Measurements from ENCODE around the gene PGR. TPM values are rescaled to one million over a fixed set of nuclear protein-coding genes. Genes with fewer than 3 reads are reported as not detected.
A peak's percentile ranks its signal among the peaks of the same experiment; 100 is the strongest.

Gene PGR
- total and polyA plus RNA-seq, 4 experiments from 2014 or later = not detected

GRCh38 chr11:101128571-101129202 lies 926 bp downstream of the PGR start:
- H3K27ac ChIP-seq (ENCODE audit: low read depth, low read length) = no peak overlapping the region
- Mint-ChIP-seq H3K4me3 (no peak overlapping the region), H3K4me1 (peaks cover 0 to 1% (median 0%) of the 10 kb centered on the region in 4 donors), H3K27ac (no peak overlapping the region), H3K9me3 (peaks cover 0 to 26% (median 11%) of the 10 kb centered on the region in 8 donors), H3K36me3 (peaks cover 0 to 3% of the 10 kb centered on the region in 2 donors), H3K27me3 (peaks cover 15 to 19% of the 10 kb centered on the region in 2 donors)
- no peak for DNase-seq
- no peak overlapping the region for H3K4me3 ChIP-seq (ENCODE audit: low read length in 2 of 2)
- no peaks in the 10 kb centered on the region for H3K36me3 ChIP-seq (ENCODE audit: insufficient read depth, low read length)
- H3K9me3 ChIP-seq (ENCODE audit: control insufficient read depth in 1 of 2, low read length in 2 of 2) = no peaks in the 10 kb centered on the region
- intact Hi-C loops (cut with micrococcal nuclease) = no loop called here
- ChIA-PET POLR2A (ENCODE audit: partially characterized antibody) (no interaction called here), CTCF (ENCODE audit: partially characterized antibody) (no interaction called here)
- no peaks in the 10 kb centered on the region for H3K4me1 ChIP-seq (ENCODE audit: insufficient read depth, low read length)
- peaks cover 8% of the 10 kb centered on the region for H3K27me3 ChIP-seq (ENCODE audit: insufficient read depth, low read length)

DNA sequence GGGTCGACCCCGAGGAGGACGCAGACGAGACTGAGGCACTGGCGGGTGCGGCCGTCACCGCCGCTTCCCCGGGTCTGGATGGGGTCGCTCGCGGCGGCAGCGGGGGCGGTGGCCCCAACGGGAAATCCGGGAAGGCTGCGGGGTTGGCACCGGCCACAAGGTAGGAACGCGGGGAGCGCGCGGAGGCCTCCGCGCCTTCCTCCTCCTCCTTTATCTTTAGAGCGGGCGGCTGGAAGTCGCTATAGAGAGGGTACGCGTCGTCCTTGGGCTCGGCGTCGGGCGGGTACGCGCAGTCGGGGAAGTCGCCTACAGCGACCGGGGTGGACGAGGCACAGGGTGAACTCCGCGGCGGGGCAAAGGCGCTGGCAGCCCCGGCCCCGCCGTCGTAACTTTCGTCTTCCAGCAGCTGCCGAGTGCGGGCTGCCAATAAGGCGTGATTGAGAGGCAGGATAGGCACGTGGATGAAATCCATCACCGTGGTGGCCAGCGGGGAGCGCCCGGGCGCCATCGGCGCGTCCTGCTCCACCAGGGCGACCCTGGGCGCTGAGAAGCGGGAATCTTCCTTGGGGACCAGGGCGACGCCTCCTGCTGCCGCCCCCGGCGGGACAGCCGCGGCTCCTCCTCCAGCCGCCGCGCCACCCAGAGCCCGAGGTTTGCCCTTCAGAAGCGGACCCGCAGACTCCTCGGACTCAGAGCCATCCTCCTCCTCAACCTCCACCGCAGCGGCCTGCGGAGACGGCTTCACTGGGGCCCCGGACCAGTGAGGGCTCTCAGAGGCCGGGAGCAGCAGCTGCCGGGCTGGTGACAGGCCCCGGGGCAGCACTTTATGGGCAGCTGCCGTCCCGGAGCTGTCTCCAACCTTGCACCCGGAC lies 1.7 kb downstream of the PGR start:
- H3K27me3 Mint-ChIP-seq = peaks cover 15 to 19% of the 10 kb centered on the region in 2 donors
- H3K27ac Mint-ChIP-seq = no peak overlapping the region
- H3K9me3 Mint-ChIP-seq = peaks cover 2 to 29% (median 9%) of the 10 kb centered on the region in 8 donors

DNA sequence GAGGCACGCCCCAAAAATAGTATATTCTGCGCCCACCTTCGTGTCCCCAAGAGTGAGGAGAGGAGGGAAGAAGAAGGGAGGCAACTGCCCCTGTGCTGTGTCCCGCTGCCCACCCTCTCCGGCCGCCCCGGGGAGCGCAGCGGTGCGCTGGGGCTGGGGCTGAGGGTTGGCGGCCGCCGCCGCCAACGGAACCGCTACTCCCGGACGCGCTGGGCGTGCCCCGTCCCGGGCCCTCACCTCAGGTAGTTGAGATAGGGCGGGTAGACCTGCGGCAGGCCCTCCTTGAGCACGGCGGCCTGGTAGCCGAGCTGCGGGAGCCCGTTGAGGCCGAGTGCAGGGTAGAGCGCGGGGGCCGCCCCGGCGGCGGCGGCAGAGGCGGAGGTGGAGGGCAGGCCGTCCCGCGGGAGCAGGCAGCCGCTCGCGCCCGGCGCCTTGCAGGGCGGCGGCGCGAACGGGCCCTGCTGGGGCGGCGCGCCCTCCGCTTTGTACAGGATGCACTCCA lies 2.4 kb downstream of the PGR start:
- intact Hi-C loops (cut with micrococcal nuclease) = no loop called here
- Mint-ChIP-seq H3K27me3 (peaks cover 15 to 19% of the 10 kb centered on the region in 2 donors), H3K36me3 (peaks cover 0 to 3% of the 10 kb centered on the region in 2 donors), H3K27ac (no peak overlapping the region), H3K4me1 (peaks cover 0 to 1% (median 0%) of the 10 kb centered on the region in 4 donors), H3K4me3 (peak overlapping the region in 1 of 8 donors; percentile 52), H3K9me3 (peaks cover 2 to 27% (median 9%) of the 10 kb centered on the region in 8 donors)
- H3K27me3 ChIP-seq (ENCODE audit: insufficient read depth, low read length) = peaks cover 8% of the 10 kb centered on the region
- POLR2A ChIA-PET (ENCODE audit: partially characterized antibody) = no interaction called here
- H3K36me3 ChIP-seq (ENCODE audit: insufficient read depth, low read length) = no peaks in the 10 kb centered on the region
- H3K9me3 ChIP-seq (ENCODE audit: control insufficient read depth in 1 of 2, low read length in 2 of 2) = no peaks in the 10 kb centered on the region
- no peak overlapping the region for H3K4me3 ChIP-seq (ENCODE audit: low read length in 2 of 2)
- no peak overlapping the region for H3K27ac ChIP-seq (ENCODE audit: low read depth, low read length)
- CTCF ChIA-PET (ENCODE audit: partially characterized antibody) = no interaction called here
- H3K4me1 ChIP-seq (ENCODE audit: insufficient read depth, low read length) = no peaks in the 10 kb centered on the region
- peak in 1 of 5 donors; percentile 17 for DNase-seq

More for the DNA sequence above, 1.7 kb downstream of the PGR start:
- Mint-ChIP-seq H3K4me1 (peaks cover 0 to 1% (median 0%) of the 10 kb centered on the region in 4 donors), H3K36me3 (peaks cover 0 to 3% of the 10 kb centered on the region in 2 donors), H3K4me3 (no peak overlapping the region)
- ChIA-PET CTCF (ENCODE audit: partially characterized antibody) (no interaction called here), POLR2A (ENCODE audit: partially characterized antibody) (no interaction called here)
- Histone ChIP-seq H3K9me3 (ENCODE audit: control insufficient read depth in 1 of 2, low read length in 2 of 2) (no peaks in the 10 kb centered on the region), H3K36me3 (ENCODE audit: insufficient read depth, low read length) (no peaks in the 10 kb centered on the region), H3K4me3 (ENCODE audit: low read length in 2 of 2) (no peak overlapping the region), H3K4me1 (ENCODE audit: insufficient read depth, low read length) (no peaks in the 10 kb centered on the region), H3K27ac (ENCODE audit: low read depth, low read length) (no peak overlapping the region), H3K27me3 (ENCODE audit: insufficient read depth, low read length) (peaks cover 8% of the 10 kb centered on the region)
- intact Hi-C loops (cut with micrococcal nuclease) = no loop called here
- peak in 1 of 5 donors; percentile 17 for DNase-seq

DNA sequence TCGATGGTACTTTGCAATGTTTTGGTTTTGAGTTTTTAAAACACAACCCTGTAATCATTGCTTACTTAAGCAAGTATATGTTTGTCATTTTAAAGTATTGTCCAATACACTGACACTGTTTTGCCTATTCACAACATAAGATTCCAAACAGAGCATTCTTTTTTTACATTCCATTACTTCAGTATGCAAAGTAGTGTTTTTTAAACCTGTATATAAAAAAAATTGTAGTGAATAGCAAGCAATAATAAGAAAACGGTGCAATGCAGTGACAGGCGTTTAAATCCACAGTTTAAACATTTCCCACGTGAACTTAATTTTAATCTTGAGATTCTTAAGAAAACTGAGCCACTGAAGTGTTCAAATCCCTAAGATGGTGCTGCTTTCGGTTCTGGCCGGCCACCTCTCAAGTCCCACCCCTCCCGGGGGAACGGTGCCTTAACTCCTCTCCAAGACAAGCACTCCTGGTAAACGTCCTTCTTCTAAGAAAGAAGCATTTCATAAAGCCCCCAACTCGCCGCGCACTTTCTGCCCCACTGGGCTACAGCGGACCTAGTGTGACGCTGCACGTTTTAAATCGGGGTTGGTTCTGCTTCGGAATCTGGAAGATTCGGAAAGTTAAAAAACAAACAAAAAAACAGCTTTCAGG lies 2.9 kb downstream of the PGR start:
- no peaks in the 10 kb centered on the region for H3K9me3 ChIP-seq (ENCODE audit: control insufficient read depth in 1 of 2, low read length in 2 of 2)
- no peak overlapping the region for H3K4me3 ChIP-seq (ENCODE audit: low read length in 2 of 2)
- peak in 1 of 5 donors; percentile 12 for DNase-seq
- H3K36me3 ChIP-seq (ENCODE audit: insufficient read depth, low read length) = no peaks in the 10 kb centered on the region
- ChIA-PET POLR2A (ENCODE audit: partially characterized antibody) (no interaction called here), CTCF (ENCODE audit: partially characterized antibody) (no interaction called here)
- Mint-ChIP-seq H3K4me1 (peaks cover 0 to 1% (median 0%) of the 10 kb centered on the region in 4 donors), H3K27me3 (peaks cover 15 to 19% of the 10 kb centered on the region in 2 donors), H3K4me3 (peak overlapping the region in 1 of 8 donors; percentile 52), H3K27ac (no peak overlapping the region), H3K36me3 (peaks cover 0 to 3% of the 10 kb centered on the region in 2 donors), H3K9me3 (peaks cover 2 to 26% (median 9%) of the 10 kb centered on the region in 8 donors)
- peaks cover 8% of the 10 kb centered on the region for H3K27me3 ChIP-seq (ENCODE audit: insufficient read depth, low read length)
- H3K27ac ChIP-seq (ENCODE audit: low read depth, low read length) = no peak overlapping the region
- intact Hi-C loops (cut with micrococcal nuclease) = no loop called here
- no peaks in the 10 kb centered on the region for H3K4me1 ChIP-seq (ENCODE audit: insufficient read depth, low read length)

DNA sequence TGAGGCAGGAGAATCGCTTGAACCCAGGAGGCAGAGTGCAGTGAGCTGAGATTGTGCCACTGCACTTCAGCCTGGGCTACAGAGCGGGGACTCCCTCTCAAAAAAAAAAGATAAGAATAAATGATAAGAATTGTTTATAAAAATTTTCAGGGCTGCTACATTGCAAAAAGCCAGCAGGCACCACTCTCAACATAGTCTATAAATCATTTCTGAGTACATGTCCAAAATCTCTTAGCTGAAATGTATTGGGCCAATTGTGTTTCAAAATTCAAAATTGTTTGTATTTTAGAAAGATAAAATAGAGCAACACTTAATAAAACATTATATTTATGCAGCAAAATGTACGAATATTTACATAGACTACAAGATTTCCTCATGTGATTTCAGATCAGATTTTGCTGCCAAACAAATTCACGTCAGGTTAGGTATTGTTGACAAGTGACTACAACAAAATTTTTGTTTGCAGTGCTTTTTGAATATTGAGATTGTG lies 13.9 kb downstream of the PGR start:
- DNase-seq = no peak
- H3K4me3 Mint-ChIP-seq = no peak overlapping the region
- H3K4me1 ChIP-seq (ENCODE audit: insufficient read depth, low read length) = no peaks in the 10 kb centered on the region
- H3K27me3 ChIP-seq (ENCODE audit: insufficient read depth, low read length) = no peaks in the 10 kb centered on the region
- H3K36me3 Mint-ChIP-seq = no peaks in the 10 kb centered on the region
- H3K36me3 ChIP-seq (ENCODE audit: insufficient read depth, low read length) = no peaks in the 10 kb centered on the region
- H3K27ac ChIP-seq (ENCODE audit: low read depth, low read length) = no peak overlapping the region
- peaks cover 0 to 10% (median 4%) of the 10 kb centered on the region in 8 donors for H3K9me3 Mint-ChIP-seq
- H3K4me3 ChIP-seq (ENCODE audit: low read length in 2 of 2) = no peak overlapping the region
- H3K4me1 Mint-ChIP-seq = no peaks in the 10 kb centered on the region
- H3K9me3 ChIP-seq (ENCODE audit: control insufficient read depth in 1 of 2, low read length in 2 of 2) = no peaks in the 10 kb centered on the region
- intact Hi-C loops (cut with micrococcal nuclease) = no loop called here
- no peak overlapping the region for H3K27ac Mint-ChIP-seq
- ChIA-PET CTCF (ENCODE audit: partially characterized antibody) (no interaction called here), POLR2A (ENCODE audit: partially characterized antibody) (no interaction called here)
- no peaks in the 10 kb centered on the region for H3K27me3 Mint-ChIP-seq

GRCh38 chr11:101113540-101113939 lies 16.1 kb downstream of the PGR start:
- H3K9me3 ChIP-seq (ENCODE audit: control insufficient read depth in 1 of 2, low read length in 2 of 2) = no peaks in the 10 kb centered on the region
- no peaks in the 10 kb centered on the region for H3K4me1 ChIP-seq (ENCODE audit: insufficient read depth, low read length)
- Mint-ChIP-seq H3K27ac (no peak overlapping the region), H3K4me1 (no peaks in the 10 kb centered on the region), H3K9me3 (peaks cover 0 to 13% (median 6%) of the 10 kb centered on the region in 8 donors), H3K36me3 (no peaks in the 10 kb centered on the region), H3K27me3 (no peaks in the 10 kb centered on the region), H3K4me3 (no peak overlapping the region)
- no peak overlapping the region for H3K27ac ChIP-seq (ENCODE audit: low read depth, low read length)
- H3K36me3 ChIP-seq (ENCODE audit: insufficient read depth, low read length) = no peaks in the 10 kb centered on the region
- POLR2A ChIA-PET (ENCODE audit: partially characterized antibody) = no interaction called here
- no peak overlapping the region for H3K4me3 ChIP-seq (ENCODE audit: low read length in 2 of 2)
- DNase-seq = no peak
- no peaks in the 10 kb centered on the region for H3K27me3 ChIP-seq (ENCODE audit: insufficient read depth, low read length)
- CTCF ChIA-PET (ENCODE audit: partially characterized antibody) = no interaction called here
- intact Hi-C loops (cut with micrococcal nuclease) = no loop called here

DNA sequence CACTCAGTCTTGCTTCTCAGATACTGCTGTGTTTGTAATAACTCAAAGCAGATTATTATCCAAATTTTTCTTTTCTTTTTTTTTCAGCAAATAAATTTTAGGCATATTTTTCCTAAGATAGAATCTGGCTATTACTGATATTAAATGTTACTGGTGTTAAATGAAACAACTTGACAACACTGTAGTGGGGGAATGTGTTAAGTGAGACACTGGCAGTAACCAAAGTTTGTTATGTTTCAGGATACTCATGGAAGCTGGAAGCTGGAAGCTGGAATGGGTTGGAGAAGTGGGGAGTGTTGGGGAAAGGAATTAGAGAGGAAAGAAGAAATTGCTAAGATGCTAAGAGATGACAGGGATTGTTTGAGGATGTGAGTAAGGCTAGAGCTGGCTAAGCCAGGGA lies 24.9 kb downstream of the PGR start:
- H3K36me3 Mint-ChIP-seq = no peaks in the 10 kb centered on the region
- Histone ChIP-seq H3K4me3 (ENCODE audit: low read length in 2 of 2) (no peak overlapping the region), H3K27ac (ENCODE audit: low read depth, low read length) (no peak overlapping the region), H3K27me3 (ENCODE audit: insufficient read depth, low read length) (no peaks in the 10 kb centered on the region), H3K36me3 (ENCODE audit: insufficient read depth, low read length) (no peaks in the 10 kb centered on the region), H3K4me1 (ENCODE audit: insufficient read depth, low read length) (no peaks in the 10 kb centered on the region), H3K9me3 (ENCODE audit: control insufficient read depth in 1 of 2, low read length in 2 of 2) (no peaks in the 10 kb centered on the region)
- no peak for DNase-seq
- no peak overlapping the region for H3K4me3 Mint-ChIP-seq
- peaks cover 0 to 16% (median 8%) of the 10 kb centered on the region in 8 donors for H3K9me3 Mint-ChIP-seq
- CTCF ChIA-PET (ENCODE audit: partially characterized antibody) = no interaction called here
- no peaks in the 10 kb centered on the region for H3K27me3 Mint-ChIP-seq
- intact Hi-C loops (cut with micrococcal nuclease) = no loop called here
- H3K27ac Mint-ChIP-seq = no peak overlapping the region
- no peaks in the 10 kb centered on the region for H3K4me1 Mint-ChIP-seq
- POLR2A ChIA-PET (ENCODE audit: partially characterized antibody) = no interaction called here
